ENCODE data around the gene ETV6.
"Not testable (repeated sequence)": the region's sequence is repeated elsewhere in the genome, so short reads cannot be mapped to it uniquely, and the experiment has no call there.

The ETV6 gene

GRCh38 chr12:11672256-11673191 is 23.1 kb downstream of the ETV6 start:
- no peak for DNase-seq

GRCh38 chr12:11673666-11674461 is 24.4 kb downstream of the ETV6 start:
- DNase-seq, result no peak

DNA sequence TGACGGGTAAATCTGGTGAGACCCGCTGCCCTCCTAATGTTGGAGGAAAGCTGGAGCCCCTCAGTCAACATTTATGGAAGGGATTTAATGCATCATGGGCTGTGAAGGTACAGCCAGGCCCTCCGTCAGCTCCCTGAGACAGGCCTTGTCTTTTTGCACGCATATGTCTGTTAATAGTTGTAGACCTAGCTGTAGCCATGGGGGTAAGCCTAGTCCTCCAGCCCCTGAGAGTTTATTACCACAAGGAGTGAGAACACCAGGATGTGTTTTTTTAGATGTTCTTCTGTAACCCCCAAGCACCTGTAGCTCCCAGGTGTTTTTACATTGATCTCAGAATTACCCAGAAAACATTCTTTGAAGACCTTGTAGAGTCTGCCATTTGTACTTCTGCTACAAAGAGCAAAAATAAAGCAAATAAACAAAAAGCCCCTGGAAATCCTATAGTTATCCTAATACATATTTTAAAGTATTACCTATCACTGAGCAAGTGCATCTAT is 25.5 kb downstream of the ETV6 start:
- no peak for DNase-seq

- no peak for DNase-seq
These were observed 26.6 kb downstream of the ETV6 start for GRCh38 chr12:11676052-11676451.

- DNase-seq, result no peak
These were observed 27.6 kb downstream of the ETV6 start for GRCh38 chr12:11677093-11677492.

GRCh38 chr12:11677752-11678151 is 28.3 kb downstream of the ETV6 start:
- DNase-seq, result no peak

- no peak for DNase-seq
These were observed 29.3 kb downstream of the ETV6 start for GRCh38 chr12:11678781-11679180.

GRCh38 chr12:11681207-11681606 is 31.7 kb downstream of the ETV6 start:
- no peak for DNase-seq

DNA sequence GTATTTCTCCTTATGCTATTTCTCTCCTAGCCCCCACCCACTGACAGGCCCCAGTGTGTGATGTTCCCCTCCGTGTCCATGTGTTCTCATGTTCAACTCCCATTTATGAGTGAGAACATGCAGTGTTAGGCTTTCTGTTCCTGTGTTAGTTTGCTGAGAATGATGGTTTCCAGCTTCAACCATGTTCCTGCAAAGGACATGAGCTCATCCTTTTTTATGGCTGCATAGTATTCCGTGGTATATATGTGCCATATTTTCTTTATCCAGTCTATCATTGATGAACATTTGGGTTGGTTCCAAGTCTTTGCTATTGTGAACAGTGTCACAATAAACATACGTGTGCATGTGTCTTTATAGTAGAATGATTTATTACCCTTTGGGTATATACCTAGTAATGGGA is 32.2 kb downstream of the ETV6 start:
- not testable (repeated sequence) for DNase-seq

GRCh38 chr12:11684393-11684792 is 34.9 kb downstream of the ETV6 start:
- DNase-seq, result no peak

GRCh38 chr12:11684811-11685210 is 35.3 kb downstream of the ETV6 start:
- no peak for DNase-seq

DNA sequence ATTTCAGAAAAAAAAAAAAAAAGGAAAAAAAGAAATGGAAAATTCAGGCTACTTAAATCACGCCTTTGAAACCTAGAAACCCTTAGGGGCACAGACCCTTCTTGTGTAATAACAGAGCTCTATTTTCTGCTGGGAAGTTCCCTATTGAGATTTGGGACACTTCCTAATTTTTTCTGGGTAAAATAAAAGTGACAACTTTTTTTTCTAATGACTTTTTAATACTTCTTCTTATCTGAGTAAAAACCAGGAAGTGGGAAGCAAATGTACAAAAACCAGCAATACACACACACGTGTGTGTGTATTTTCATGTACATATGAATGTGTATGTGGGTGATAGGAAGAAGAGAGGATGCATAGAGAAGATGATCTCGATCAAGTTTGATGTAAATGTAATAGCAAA is 35.8 kb downstream of the ETV6 start:
- DNase-seq, result no peak

DNA sequence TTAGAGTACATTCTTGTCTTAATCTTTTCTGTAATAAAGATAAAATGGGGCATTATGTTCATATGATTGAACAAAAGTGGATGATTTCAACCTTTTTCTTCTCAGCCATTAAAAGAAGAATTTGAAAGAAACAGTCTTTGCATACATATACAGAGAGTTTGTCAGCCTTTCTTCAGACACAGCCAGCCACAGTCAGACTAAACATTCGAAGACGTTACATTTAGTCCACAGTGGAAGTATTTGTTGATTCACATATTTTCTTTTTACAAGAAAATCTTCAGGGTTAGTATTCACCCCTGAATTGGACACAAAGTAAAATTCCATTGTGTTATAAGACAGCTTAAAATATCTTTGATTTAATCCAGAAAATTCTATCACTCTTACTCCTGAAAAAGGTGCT is 36.2 kb downstream of the ETV6 start:
- DNase-seq, result no peak

DNA sequence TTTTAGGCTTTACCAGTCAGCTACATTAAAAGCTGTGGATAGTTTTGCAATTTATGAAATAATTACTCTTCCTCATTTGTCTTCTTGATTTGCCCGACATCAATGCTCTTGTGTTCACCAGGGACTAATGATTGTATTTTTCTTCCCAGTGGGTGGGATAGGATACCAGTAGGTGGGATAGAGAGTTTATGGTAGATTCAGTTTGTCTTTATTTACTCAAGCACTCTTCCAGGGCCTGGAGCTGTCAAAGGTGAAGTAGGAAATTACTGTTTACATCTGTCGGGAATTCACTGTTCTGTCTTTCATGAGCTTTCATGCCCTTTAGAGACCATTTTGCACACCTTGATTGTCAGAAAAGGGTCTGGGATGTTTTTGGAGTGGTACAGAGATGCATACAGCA is 36.6 kb downstream of the ETV6 start:
- no peak for DNase-seq

GRCh38 chr12:11687528-11687927 is 38.1 kb downstream of the ETV6 start:
- DNase-seq, result no peak

- DNase-seq, result no peak
These were observed 38.9 kb downstream of the ETV6 start for GRCh38 chr12:11688379-11688778.

GRCh38 chr12:11688831-11689230 is 39.4 kb downstream of the ETV6 start:
- no peak for DNase-seq

DNA sequence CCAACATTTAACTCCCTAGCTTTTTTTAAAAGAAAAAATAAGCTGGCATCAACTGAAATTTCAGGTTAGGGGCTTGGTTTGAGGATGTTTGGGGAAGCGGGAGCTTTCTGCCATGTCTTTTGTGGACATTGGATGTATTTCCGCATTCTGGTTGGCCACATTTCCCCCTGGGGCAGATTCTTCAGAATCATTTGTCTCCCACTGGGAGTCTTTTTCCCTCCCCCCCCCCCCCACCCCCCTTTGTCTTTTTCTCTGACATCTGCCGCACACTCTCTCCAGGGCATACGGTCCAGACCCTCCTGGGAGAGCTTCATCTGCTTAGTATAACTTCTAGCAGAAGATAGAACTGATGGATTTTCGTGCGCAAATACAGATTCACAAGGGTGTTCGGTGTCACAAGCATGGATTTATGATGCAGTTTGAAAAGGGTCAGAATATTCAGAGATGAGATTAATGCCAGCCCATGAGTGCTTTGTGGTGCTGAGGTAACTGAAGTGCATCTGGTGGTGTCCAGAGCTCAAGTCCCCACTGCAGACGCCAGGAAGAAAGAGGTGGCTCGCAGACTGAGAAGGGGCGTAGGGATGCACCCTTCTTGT is 40.2 kb downstream of the ETV6 start:
- DNase-seq, result peak; percentile 23

- DNase-seq, result no peak
These were observed 43.6 kb downstream of the ETV6 start for GRCh38 chr12:11693067-11693466.

DNA sequence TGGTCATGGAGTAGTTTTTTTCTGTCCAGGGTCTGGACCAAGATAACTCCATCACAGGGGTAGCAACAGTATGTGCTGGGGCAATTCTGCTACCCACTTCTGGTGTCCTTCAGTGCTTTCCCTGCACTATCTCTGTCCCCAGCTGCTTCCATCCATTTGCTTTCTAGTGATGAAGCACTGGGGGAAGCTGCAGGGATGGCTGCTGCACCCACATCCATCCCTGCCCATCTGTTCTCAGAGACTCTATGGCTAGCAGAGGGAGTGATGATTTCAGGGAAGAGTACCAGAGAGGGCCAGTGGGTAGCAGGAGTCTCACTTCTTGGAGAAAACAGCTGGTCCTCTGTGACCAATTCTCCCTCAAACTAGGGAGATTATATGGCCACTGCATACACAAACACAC is 44.1 kb downstream of the ETV6 start:
- no peak for DNase-seq

GRCh38 chr12:11694528-11694927 is 45.1 kb downstream of the ETV6 start:
- no peak for DNase-seq

- no peak for DNase-seq
These were observed 45.8 kb downstream of the ETV6 start for GRCh38 chr12:11695321-11695720.

DNA sequence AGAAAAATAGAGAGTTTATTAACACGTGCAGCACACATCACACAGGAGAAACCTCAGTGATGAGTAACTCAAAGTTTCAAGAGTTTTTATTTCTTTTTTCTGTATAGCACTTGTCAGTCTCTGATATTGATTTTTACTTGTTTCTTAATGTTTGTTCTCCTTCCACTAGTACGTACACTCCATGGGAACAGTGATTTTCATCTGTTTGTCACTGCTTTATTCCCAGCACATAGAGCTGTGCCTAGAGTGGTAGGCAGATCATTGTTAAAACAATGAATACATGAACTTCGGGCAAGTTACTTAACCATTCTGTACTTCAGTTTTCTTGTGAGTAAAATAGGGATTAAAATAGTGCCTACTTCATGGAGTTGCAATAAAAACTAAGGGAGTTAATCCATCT is 46.6 kb downstream of the ETV6 start:
- no peak for DNase-seq
